ENCODE measurements around the gene ERN2.
A peak's percentile ranks its signal among the peaks of the same experiment; 100 is the strongest.

The ERN2 gene

DNA sequence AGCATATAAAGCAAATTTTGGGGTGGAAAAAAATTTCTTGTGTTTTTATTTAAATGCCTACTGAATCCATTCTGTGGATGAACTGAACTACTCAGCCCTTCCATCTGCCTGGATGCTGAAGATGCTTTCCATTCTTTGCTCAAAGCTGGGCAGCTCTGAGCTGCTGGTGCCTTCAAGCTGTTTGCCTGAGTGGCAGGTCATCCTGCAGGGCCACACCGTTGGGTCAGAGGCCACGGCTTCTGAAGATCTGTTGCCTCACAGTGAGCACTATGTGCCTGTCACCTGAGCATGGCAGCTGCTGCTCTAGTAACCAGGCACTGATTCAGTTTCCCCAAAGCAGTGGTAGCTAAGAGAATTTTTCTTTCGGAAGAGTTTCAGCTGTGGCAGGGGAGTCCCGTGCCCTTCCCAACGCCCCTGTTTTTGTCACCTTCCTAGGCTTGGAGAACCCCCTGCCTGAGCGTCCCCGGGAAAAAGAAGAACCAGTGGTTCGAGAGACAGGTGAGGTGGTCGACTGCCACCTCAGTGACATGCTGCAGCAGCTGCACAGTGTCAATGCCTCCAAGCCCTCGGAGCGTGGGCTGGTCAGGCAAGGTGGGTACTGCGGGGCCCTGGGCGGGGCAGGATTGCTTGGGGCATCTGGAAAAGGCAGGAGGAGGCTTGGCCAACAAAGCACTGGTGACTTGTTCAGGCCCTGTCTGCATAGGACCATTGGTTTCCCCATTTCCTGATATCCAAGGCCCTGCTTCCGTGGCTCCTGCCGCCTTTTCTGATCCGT lies 25.8 kb downstream of the ERN2 start:
- no peak for DNase-seq (ENCODE audit: low read depth, low spot score)

- no peak for DNase-seq (ENCODE audit: low read depth, low spot score)
Observed at GRCh38 chr16:23683487-23683886, 29.5 kb downstream of the ERN2 start.

DNA sequence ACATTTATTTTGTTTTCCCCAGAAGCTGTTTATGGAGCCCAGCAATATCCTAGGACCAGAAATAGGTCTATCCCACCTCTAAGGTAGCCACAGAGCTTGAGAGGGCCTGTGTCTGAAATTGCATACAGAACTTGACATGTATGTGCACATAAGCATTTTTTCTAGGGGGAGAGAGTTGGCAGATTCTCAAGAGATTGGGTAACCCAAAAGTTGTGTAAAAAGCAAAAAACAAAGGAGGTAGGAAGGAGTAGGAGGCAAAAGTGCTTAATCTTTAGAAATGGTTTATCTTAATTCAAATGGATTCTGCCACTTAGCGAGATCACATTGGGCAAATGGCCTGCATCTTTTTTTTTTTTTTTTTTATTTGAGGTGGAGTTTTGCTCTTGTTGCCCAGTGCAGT lies 30.8 kb downstream of the ERN2 start:
- DNase-seq (ENCODE audit: low read depth, low spot score) = no peak

GRCh38 chr16:23679986-23680336 lies 33.1 kb downstream of the ERN2 start:
- DNase-seq (ENCODE audit: low read depth, low spot score) = no peak

DNA sequence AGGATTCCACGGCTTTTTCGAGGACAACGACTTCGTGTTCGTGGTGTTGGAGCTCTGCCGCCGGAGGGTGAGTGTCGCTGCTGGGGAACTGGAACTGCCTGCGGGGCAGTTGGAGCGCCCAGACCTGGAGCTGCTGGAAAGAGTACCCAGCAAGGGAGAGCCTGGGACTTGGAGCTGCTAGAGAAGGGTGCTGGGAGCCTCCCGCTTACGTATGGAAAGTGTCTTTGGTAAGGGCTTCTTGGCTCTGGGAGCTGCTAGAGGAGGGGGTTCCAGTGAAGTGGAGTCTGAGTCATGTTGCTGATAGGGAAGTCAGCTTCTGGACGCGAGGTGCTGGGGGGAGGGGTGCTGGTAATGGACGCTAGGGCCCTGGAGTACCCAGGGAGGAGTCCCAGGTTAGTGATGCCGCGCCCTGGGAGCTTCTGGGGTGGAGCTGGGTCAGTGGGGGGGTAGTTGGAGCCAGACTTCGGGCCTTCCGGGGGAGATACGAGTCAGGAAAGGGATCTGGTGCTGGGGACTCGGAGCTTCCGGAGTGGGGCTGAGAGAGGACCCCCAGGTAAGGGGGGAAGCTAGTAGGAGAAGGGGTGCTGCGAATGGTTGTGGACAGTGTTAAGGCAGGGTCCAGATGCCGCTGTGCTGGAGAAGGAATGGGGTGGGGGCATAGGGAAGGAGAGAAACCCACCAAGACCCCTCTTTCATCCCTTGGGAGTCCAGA lies 33.6 kb downstream of the ERN2 start:
- DNase-seq (ENCODE audit: low read depth, low spot score) = no peak

DNA sequence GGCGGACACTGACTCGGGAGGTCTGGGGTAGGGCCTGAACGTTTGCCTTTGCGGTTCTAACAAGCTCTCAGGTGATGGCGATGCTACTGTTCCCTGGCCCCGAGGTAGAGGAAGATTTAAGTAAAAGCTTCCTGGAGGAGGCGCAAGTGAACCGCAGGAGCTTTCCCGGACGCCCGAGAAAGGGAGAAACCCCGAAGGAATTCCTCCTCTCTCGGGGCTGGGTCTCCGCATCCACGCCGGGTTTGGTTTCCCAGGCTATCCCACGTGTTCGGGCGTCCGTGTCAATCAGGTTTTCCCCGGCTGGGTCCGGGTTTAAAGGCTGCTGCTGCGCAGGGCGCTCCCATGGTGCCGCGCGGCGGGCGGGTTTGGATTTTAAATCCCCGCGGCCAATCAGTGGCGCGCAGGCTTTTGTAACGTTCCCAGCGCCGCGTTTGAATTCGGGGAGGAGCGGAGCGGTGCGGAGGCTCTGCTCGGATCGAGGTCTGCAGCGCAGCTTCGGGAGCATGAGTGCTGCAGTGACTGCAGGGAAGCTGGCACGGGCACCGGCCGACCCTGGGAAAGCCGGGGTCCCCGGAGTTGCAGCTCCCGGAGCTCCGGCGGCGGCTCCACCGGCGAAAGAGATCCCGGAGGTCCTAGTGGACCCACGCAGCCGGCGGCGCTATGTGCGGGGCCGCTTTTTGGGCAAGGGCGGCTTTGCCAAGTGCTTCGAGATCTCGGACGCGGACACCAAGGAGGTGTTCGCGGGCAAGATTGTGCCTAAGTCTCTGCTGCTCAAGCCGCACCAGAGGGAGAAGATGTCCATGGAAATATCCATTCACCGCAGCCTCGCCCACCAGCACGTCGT lies 34.4 kb downstream of the ERN2 start, which contains the start of gene PLK1:
Gene PLK1 (plus strand): TSS at position 460 of the 844 bp plus-strand sequence. CDS start 44 bp downstream, at position 504.
- peak; percentile 59 for DNase-seq (ENCODE audit: low read depth, low spot score)

DNA sequence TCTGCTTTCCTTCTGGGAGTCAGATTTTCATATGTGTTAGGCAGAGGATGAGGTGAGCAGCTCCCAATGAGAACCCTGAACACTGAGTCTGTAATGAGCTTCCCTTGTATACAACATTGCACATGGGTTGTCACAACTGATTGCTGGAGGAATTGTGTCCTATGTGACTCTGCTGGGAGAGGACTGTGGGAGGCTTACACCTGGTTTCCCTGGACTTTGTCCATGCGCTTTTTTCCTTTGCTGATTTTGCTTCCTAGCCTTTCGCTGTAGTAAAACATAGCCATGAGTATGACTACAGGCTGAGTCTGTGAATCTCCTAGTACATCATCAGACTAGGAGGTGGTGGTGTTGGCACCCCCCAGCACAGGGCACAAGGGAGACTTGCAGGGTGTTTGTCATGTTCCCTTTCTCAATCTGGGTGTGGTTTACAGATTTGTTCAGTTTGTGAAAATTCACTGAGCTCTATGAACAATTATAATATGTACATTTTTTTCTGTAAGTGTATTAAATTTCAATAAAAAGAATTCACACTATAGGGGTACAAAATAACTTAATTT lies 36.0 kb downstream of the ERN2 start:
- DNase-seq (ENCODE audit: low read depth, low spot score) = no peak

DNA sequence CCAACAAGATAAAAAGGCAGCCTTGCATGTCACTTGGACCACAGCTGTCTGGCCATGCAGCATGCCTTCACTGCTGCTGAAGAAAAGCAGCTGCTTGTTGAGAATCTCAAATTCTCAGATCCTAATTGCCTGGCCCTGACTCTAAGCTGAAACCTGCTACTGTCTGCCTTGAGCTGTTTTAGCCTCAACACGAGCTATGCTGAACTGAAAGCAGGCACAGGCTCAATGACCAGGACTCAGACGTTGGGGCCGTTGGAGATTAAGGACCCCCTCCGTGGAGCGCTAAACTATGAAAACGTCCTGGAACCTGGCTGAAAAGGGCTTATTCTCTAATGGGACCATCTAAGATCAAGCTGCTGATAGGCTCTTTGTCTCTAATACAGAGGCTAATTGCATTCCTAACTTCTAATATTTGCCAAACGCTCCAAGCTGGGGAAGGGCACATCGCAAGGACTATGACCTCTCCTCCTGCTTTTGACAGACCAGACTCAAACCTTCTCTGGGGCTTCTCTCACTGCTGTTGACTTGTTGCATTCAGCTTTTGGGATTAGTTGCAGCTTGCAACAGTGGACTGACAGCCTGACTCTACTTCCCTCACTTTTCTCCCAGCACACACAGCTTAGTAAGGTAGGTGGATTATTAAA lies 38.9 kb downstream of the ERN2 start:
- no peak for DNase-seq (ENCODE audit: low read depth, low spot score)

- no peak for DNase-seq (ENCODE audit: low read depth, low spot score)
Observed at GRCh38 chr16:23670137-23670776, 42.8 kb downstream of the ERN2 start.

- no peak for DNase-seq (ENCODE audit: low read depth, low spot score)
Observed at GRCh38 chr16:23668873-23669272, 44.1 kb downstream of the ERN2 start.

- no peak for DNase-seq (ENCODE audit: low read depth, low spot score)
Observed at GRCh38 chr16:23668225-23668624, 44.8 kb downstream of the ERN2 start.

- no peak for DNase-seq (ENCODE audit: low read depth, low spot score)
Observed at GRCh38 chr16:23667355-23667659, 45.7 kb downstream of the ERN2 start.

GRCh38 chr16:23666571-23667354 lies 46.3 kb downstream of the ERN2 start:
- DNase-seq (ENCODE audit: low read depth, low spot score) = no peak

- DNase-seq (ENCODE audit: low read depth, low spot score) = no peak
Observed at GRCh38 chr16:23663918-23664317, 49.1 kb downstream of the ERN2 start.

- DNase-seq (ENCODE audit: low read depth, low spot score) = no peak
Observed at GRCh38 chr16:23651943-23652468, 61.0 kb downstream of the ERN2 start.

DNA sequence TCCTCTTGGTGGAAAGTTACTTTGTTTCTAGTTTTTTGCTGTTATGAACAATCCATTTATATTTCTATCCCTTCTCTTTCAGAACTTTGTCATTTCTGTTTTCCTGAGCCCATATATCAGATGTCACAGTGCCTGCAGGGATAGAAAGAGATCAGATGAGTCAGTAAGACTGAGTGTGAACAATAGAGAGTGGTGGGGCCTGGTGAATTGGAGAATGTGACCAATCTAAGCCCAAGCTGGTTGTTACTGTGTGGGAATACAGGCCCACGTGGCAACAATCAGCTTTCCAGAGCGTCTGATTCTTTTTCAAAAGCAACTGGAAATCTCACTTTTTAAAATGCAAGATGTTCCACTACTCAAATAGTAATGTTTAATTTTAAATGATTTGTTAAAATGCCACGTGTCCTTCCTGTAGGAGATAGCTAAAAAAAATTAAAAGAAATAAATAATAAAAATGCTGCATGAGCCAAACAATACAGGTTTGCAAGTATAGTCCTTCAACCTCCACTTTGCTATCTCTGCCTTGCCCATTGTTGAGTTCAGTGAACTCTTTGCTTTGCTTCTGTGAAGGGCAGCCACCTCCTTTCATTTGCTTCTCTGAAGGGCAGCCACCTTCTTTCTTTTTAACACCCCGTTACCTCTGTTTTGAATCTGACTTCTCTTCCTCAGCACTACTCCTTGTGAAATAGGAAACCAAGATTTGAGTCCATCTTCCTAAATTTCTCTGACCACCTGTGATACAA lies 62.2 kb downstream of the ERN2 start:
- no peak for DNase-seq (ENCODE audit: low read depth, low spot score)

DNA sequence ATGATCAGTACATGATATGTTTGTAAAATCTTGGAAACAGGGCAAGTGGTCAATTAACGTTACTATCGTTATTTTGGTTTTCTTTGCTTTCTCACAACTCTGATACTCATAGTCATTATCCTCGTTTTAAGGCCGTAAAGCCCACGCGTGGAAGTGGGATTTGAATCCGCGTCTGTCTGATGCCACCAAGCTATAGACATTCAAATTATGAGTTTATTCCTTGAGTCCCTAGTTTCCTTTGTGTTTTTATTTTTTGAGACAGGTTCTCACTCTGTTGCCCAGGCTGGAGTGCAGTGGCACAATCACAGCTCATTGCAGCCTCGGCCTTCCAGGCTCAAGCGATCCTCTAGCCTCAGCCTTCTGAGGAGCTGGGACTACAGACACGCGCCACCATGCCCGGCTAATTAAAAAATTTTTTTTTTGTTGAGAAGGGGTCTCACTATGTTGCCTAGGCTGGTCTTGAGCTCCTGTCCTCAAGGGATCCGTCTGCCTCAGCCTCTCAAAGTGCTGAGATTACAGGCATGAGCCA lies 70.7 kb downstream of the ERN2 start:
- DNase-seq (ENCODE audit: low read depth, low spot score) = no peak

- peak; percentile 74 for DNase-seq (ENCODE audit: low read depth, low spot score)
Observed at GRCh38 chr16:23640931-23641765, 71.9 kb downstream of the ERN2 start, which contains the start of the genes DCTN5 and PALB2. DCTN5 (plus strand) TSS chr16:23641466; CDS start chr16:23641543, 77 bp downstream. PALB2 (minus strand) TSS chr16:23641310; CDS start chr16:23641157, 153 bp downstream.
